H1 (cell line): Measurements from ENCODE around the gene TUBB4B. TPM values are rescaled to one million over a fixed set of nuclear protein-coding genes. Genes with fewer than 3 reads are reported as not detected.

ENCODE experiments used
- CTCF ChIA-PET: fragments of 300-600 bp; sonication (Branson Sonifier 250); formaldehyde crosslinking; loops from one replicate; lab custom pipeline; 2021; ENCODE audit not compliant: partially characterized antibody; lab: Charles Lee
- POLR2A ChIA-PET: fragments of 300-600 bp; sonication (Branson Sonifier 250); formaldehyde crosslinking; loops from one replicate; lab custom pipeline; 2021; ENCODE audit warnings: inconsistent platforms; ENCODE audit not compliant: partially characterized antibody; lab: Charles Lee
- DNase-seq, 2 experiments: peaks; one replicate each; pipeline versions ENCODE4 v3.0.0 to v3.0.0-alpha.2; 2010 to 2022; ENCODE audit warnings: low spot score in 2 of 2, low read depth in 1 of 2, mixed read lengths in 1 of 2
- FAIRE-seq: peaks from 2 replicates; lab custom pipeline; 2011; peaks lifted over from hg19 to GRCh38; lab: Jason Lieb, UNC
- H2AFZ ChIP-seq: 2 replicates; pipeline ENCODE4 v1.8.1; 2012; ENCODE audit warnings: low read length, inconsistent platforms
- H2AK5ac ChIP-seq: 2 replicates; pipeline ENCODE4 v1.6.1; 2013; ENCODE audit warnings: low read depth, low read length
- H2BK120ac ChIP-seq: replicated peaks from 2 replicates; pipeline ENCODE3; 2013; ENCODE audit warnings: low read depth, low read length, inconsistent platforms
- H2BK12ac ChIP-seq: 2 replicates; pipeline ENCODE4 v1.6.1; 2013; ENCODE audit warnings: low read depth, low read length
- H2BK15ac ChIP-seq: 2 replicates; pipeline ENCODE4 v1.6.1; 2013; ENCODE audit warnings: low read length
- H2BK20ac ChIP-seq: 2 replicates; pipeline ENCODE4 v1.6.1; 2013; ENCODE audit warnings: low read length
- H2BK5ac ChIP-seq: 2 replicates; pipeline ENCODE4 v1.6.1; 2013; ENCODE audit warnings: low read depth, low read length
- H3K14ac ChIP-seq: 2 replicates; pipeline ENCODE4 v1.6.1; 2013; ENCODE audit warnings: inconsistent platforms; ENCODE audit not compliant: insufficient read length
- H3K18ac ChIP-seq: 2 replicates; pipeline ENCODE4 v1.6.1; 2013; ENCODE audit warnings: low read length; ENCODE audit errors: extremely low read depth
- H3K23ac ChIP-seq: 2 replicates; pipeline ENCODE4 v1.6.1; 2013; ENCODE audit warnings: inconsistent platforms; ENCODE audit not compliant: insufficient read length
- H3K23me2 ChIP-seq: 2 replicates; pipeline ENCODE4 v1.6.1; 2013; ENCODE audit warnings: low read depth, low read length
- H3K27ac ChIP-seq: 2 replicates; pipeline ENCODE4 v1.6.1; 2011; ENCODE audit warnings: low read depth, low read length, inconsistent platforms
- H3K27me3 ChIP-seq, 4 experiments: replicated peaks in 1 of 4; 1 replicate in 1 of 4; 2 replicates in 3 of 4; pipeline versions ENCODE4 v1.6.1 to v1.8.1; 2011 to 2013; ENCODE audit warnings: low read length in 3 of 4, mild to moderate bottlenecking in 3 of 4, inconsistent platforms in 2 of 4, mixed read lengths in 2 of 4, moderate library complexity in 1 of 4; ENCODE audit not compliant: control insufficient read depth in 3 of 4, insufficient read depth in 3 of 4; ENCODE audit errors: extremely low read depth in 1 of 4
- H3K36me3 ChIP-seq, 4 experiments: 2 replicates each; pipeline versions ENCODE4 v1.6.1 to v1.8.1; 2011 to 2013; ENCODE audit warnings: mild to moderate bottlenecking in 4 of 4, low read length in 3 of 4, moderate library complexity in 2 of 4, control low read depth in 1 of 4, inconsistent platforms in 1 of 4; ENCODE audit not compliant: insufficient read depth in 4 of 4, control insufficient read depth in 2 of 4
- H3K4ac ChIP-seq: replicated peaks from 2 replicates; pipeline ENCODE3; 2013; ENCODE audit warnings: low read length, low read depth, mixed read lengths, inconsistent platforms; ENCODE audit not compliant: insufficient read length
- H3K4me1 ChIP-seq, 4 experiments: replicated peaks in 1 of 4; 1 replicate in 1 of 4; 2 replicates in 3 of 4; pipeline versions ENCODE4 v1.6.1 to v1.8.1; 2011 to 2013; ENCODE audit warnings: low read length in 3 of 4, inconsistent platforms in 2 of 4, mixed read lengths in 1 of 4; ENCODE audit not compliant: insufficient read depth in 4 of 4, control insufficient read depth in 3 of 4
- H3K4me2 ChIP-seq, 2 experiments: 2 replicates each; pipeline versions ENCODE4 v1.6.1 to v1.8.1; 2011 to 2013; ENCODE audit warnings: low read depth in 2 of 2, low read length in 2 of 2, control low read depth in 1 of 2, inconsistent platforms in 1 of 2, mild to moderate bottlenecking in 1 of 2; ENCODE audit not compliant: insufficient read depth in 1 of 2
- H3K4me3 ChIP-seq, 4 experiments: fragments of 200-600, 300-600 bp in 1 of 4; sonication (generic), shearing (Covaris generic), sonication (Bioruptor Twin) in 1 of 4; 2 replicates each; pipeline versions ENCODE4 v1.5.1 to v1.8.1; 2011 to 2016; ENCODE audit warnings: low read length in 4 of 4, low read depth in 3 of 4, control low read depth in 2 of 4, inconsistent platforms in 2 of 4, mild to moderate bottlenecking in 2 of 4, mixed read lengths in 1 of 4, moderate library complexity in 1 of 4; ENCODE audit not compliant: insufficient read depth in 2 of 4; ENCODE audit errors: extremely low read depth in 1 of 4
- H3K56ac ChIP-seq: replicated peaks from 2 replicates; pipeline ENCODE3; 2013; ENCODE audit warnings: low read depth, mild to moderate bottlenecking, mixed read lengths, low read length, inconsistent platforms; ENCODE audit not compliant: insufficient read length
- H3K79me1 ChIP-seq: 2 replicates; pipeline ENCODE4 v1.6.1; 2013; ENCODE audit warnings: low read depth, low read length, control low read depth
- H3K79me2 ChIP-seq, 2 experiments: 2 replicates each; pipeline versions ENCODE4 v1.6.1 to v1.8.1; 2012 to 2013; ENCODE audit warnings: low read length in 2 of 2, mild to moderate bottlenecking in 2 of 2, inconsistent platforms in 1 of 2; ENCODE audit not compliant: insufficient read depth in 2 of 2, control insufficient read depth in 1 of 2
- H3K9ac ChIP-seq, 4 experiments: replicated peaks in 1 of 4; 1 replicate in 1 of 4; 2 replicates in 3 of 4; pipeline versions ENCODE4 v1.6.1 to v1.8.1; 2011 to 2013; ENCODE audit warnings: low read depth in 3 of 4, low read length in 3 of 4, control low read depth in 2 of 4, mild to moderate bottlenecking in 2 of 4, moderate library complexity in 2 of 4, inconsistent platforms in 1 of 4; ENCODE audit errors: extremely low read depth in 1 of 4
- H3K9me3 ChIP-seq, 2 experiments: 2 replicates each; pipeline versions ENCODE4 v1.6.1 to v1.8.1; 2012 to 2013; ENCODE audit warnings: mild to moderate bottlenecking in 2 of 2, moderate library complexity in 2 of 2, control low read depth in 1 of 2, inconsistent platforms in 1 of 2, low read depth in 1 of 2, low read length in 1 of 2, mixed read lengths in 1 of 2; ENCODE audit not compliant: insufficient read depth in 2 of 2
- H4K20me1 ChIP-seq, 2 experiments: replicated peaks in 1 of 2; 2 replicates each; pipeline versions ENCODE3 to v1.8.1; 2011 to 2013; ENCODE audit warnings: inconsistent platforms in 2 of 2, low read length in 2 of 2, mild to moderate bottlenecking in 1 of 2; ENCODE audit not compliant: insufficient read depth in 2 of 2, control insufficient read depth in 1 of 2
- H4K5ac ChIP-seq: 2 replicates; pipeline ENCODE4 v1.6.1; 2013; ENCODE audit warnings: low read length, low read depth, mixed read lengths, inconsistent platforms; ENCODE audit not compliant: insufficient read length
- H4K8ac ChIP-seq: 2 replicates; pipeline ENCODE4 v1.8.0; 2013; ENCODE audit warnings: mild to moderate bottlenecking, moderate library complexity, low read length, inconsistent platforms; ENCODE audit not compliant: insufficient read depth; ENCODE audit errors: extremely low read depth
- H4K91ac ChIP-seq: replicated peaks from 2 replicates; pipeline ENCODE3; 2013; ENCODE audit warnings: low read length, mixed read lengths, inconsistent platforms; ENCODE audit not compliant: insufficient read length
- BACH1 ChIP-seq: IDR thresholded peaks from 2 replicates; pipeline ENCODE4 v1.6.1; 2012; ENCODE audit warnings: low read length, improper control_type of control experiment
- BRCA1 ChIP-seq: IDR thresholded peaks from 2 replicates; pipeline ENCODE4 v1.6.1; 2012; ENCODE audit warnings: low read depth, low read length, improper control_type of control experiment
- EZH2 ChIP-seq: fragments of 200-600 bp; sonication (generic); IDR thresholded peaks from 2 replicates; pipeline ENCODE4 v1.7.1; 2012; ENCODE audit warnings: low read depth, mild to moderate bottlenecking, moderate library complexity, low read length, inconsistent platforms; ENCODE audit not compliant: severe bottlenecking
- KDM1A ChIP-seq: fragments of 200-600, 300-600 bp; sonication (generic); IDR thresholded peaks from 2 replicates; pipeline ENCODE4 v1.7.1; 2016; ENCODE audit warnings: mild to moderate bottlenecking, low read length, borderline replicate concordance
- MAFK ChIP-seq: IDR thresholded peaks from 2 replicates; pipeline ENCODE4 v1.6.1; 2012; ENCODE audit warnings: low read depth, mild to moderate bottlenecking, improper control_type of control experiment, low read length
- SP2 ChIP-seq: IDR thresholded peaks from 2 replicates; pipeline ENCODE4 v1.6.1; 2012; ENCODE audit warnings: mild to moderate bottlenecking, low read length, inconsistent platforms
- TCF12 ChIP-seq: IDR thresholded peaks from 2 replicates; pipeline ENCODE4 v1.6.1; 2011; ENCODE audit warnings: low read depth, mild to moderate bottlenecking, low read length
- WGBS, 2 experiments: shearing (Covaris generic) in 1 of 2; methylation state at CpG; one replicate each; pipeline versions ENCODE4 v1.1.6 to v1.1.7; 2013 to 2015; ENCODE audit warnings: low lambda C conversion rate in 2 of 2, mixed read lengths in 2 of 2, inconsistent platforms in 1 of 2, low coverage in 1 of 2, missing lambda C conversion rate in 1 of 2; ENCODE audit not compliant: insufficient replicate concordance in 2 of 2, insufficient coverage in 1 of 2, insufficient read length in 1 of 2; ENCODE audit errors: extremely low coverage in 1 of 2, missing lambda C conversion rate in 1 of 2; 5-methylcytosine and 5-hydroxymethylcytosine counted together
- polyA plus RNA-seq, 7 experiments: library from polyadenylated mRNA; depleted of rRNA in 3 of 7; stranded (reverse) in 5 of 7; unstranded in 2 of 7; fragments of >200 nt in 5 of 7; fragments of 200-250 nt in 2 of 7; gene quantifications; 1 replicate in 5 of 7; 2 replicates in 1 of 7; 4 replicates in 1 of 7; pipeline versions ENCODE4 v1.2.1 to v1.2.3, GENCODE V29; 2011 to 2013; ENCODE audit warnings: missing spikeins in 2 of 7, mixed read lengths in 2 of 7
- total RNA-seq: library from RNA; stranded (reverse); fragmentation: NEBNext Ultra II Directional; extraction: Animal tissue kit (Norgen Biotek cat#: 25700); gene quantifications from 2 replicates; pipeline ENCODE4 v1.2.1, GENCODE V29; 2021

TUBB4B gene
- total and polyA plus RNA-seq, 2 of the 8 experiments (the other 6 are each of a cell fraction or from before 2014, with no cell fraction given): 280 to 307 TPM

- Histone ChIP-seq H3K23me2 (peaks cover 18% of the 10 kb centered on the region), H3K9ac (no peak overlapping the region), H2BK120ac (no peak overlapping the region), H2AFZ (no peak overlapping the region), H3K18ac (no peak overlapping the region), H3K56ac (no peak overlapping the region), H4K20me1 (peaks cover 0 to 23% of the 10 kb centered on the region in 2 experiments), H3K4me2 (no peak overlapping the region; a peak in 1 of 4 replicates), H4K5ac (no peak overlapping the region), H3K27ac (no peak overlapping the region), H3K79me2 (peaks cover 0 to 57% of the 10 kb centered on the region in 2 experiments; a peak in 3 of 4 replicates), H4K91ac (no peak overlapping the region), H3K9me3 (no peaks in the 10 kb centered on the region), H2BK20ac (no peak overlapping the region), H2BK15ac (no peak overlapping the region), H2BK5ac (no peak overlapping the region), H2BK12ac (no peak overlapping the region), H3K4ac (no peak overlapping the region), H3K14ac (no peak overlapping the region), H3K23ac (no peak overlapping the region), H3K4me1 (peaks cover 14 to 33% (median 21%) of the 10 kb centered on the region in 4 experiments), H3K4me3 (no peak overlapping the region), H3K79me1 (peaks cover 29% of the 10 kb centered on the region), H2AK5ac (no peak overlapping the region), H3K27me3 (no peaks in the 10 kb centered on the region), H3K36me3 (no peaks in the 10 kb centered on the region), H4K8ac (no peak overlapping the region)
- POLR2A ChIA-PET: interaction anchor here (0.7 to 69.9 kb wide), 7 partner anchors 11 to 347 kb away, joined by 3 to 1462 read pairs (median 29); partner anchors contain the start of genes ANAPC2, CYSRT1, NELFB and RNF208
- no peak for DNase-seq
- CTCF ChIA-PET: interaction anchor here (0.7 to 4.9 kb wide), 8 partner anchors 10 to 76 kb away, joined by 3 to 23 read pairs (median 4); partner anchors contain the start of genes ANAPC2, RNF224 and SSNA1
- 89% methylated on average over 8 of the region's 8 CpGs; no CpG with 5 or more reads in 1 of the 2 experiments for whole genome bisulfite sequencing, 2 experiments
- no peak for TF ChIP-seq SP2
- TF ChIP-seq BACH1: no peak
- no peak for TF ChIP-seq TCF12
- no peak for TF ChIP-seq MAFK
- no peak for TF ChIP-seq BRCA1
- no peak for TF ChIP-seq EZH2
- TF ChIP-seq KDM1A: no peak
- no peak for FAIRE-seq
These were observed 38.1 kb upstream of the TUBB4B start for GRCh38 chr9:137202966-137203365.
